GM18498 (cell line): ENCODE measurements around the gene RPS14.

Experiments
- ATAC-seq: cut with Tn5 transposase; IDR thresholded peaks from one replicate; pipeline ENCODE4 v1.9.1; 2021; ENCODE audit warnings: mild to moderate bottlenecking, moderate library complexity; ENCODE audit not compliant: unreplicated experiment

Gene RPS14

DNA sequence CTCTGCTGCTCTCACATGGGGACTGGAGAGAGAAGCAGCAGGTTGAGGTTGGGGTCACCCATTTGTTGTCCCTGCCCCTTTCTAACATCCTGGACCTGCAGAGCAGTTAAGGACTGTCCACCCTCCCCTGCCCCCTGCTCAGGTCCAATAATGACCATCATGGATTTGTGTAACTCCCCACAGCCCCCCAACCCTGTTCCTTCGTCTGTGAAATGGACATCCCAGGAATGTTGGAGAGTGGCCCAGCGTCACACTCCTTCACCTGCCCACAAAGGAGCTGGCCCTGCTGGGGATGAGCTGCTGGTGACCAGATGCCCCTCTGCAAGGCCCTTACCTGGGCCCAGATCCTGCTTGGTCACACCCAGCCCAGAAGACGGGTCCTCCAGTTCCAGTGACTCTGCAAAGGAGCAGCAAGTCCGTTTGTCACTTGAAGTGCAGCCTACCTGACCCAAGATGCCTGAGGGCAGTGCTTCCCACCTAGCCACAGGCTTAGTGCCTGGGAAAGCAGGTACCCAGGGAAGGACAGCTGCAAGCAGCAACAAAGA is 47.2 kb downstream of the RPS14 start:
- no peak for ATAC-seq

DNA sequence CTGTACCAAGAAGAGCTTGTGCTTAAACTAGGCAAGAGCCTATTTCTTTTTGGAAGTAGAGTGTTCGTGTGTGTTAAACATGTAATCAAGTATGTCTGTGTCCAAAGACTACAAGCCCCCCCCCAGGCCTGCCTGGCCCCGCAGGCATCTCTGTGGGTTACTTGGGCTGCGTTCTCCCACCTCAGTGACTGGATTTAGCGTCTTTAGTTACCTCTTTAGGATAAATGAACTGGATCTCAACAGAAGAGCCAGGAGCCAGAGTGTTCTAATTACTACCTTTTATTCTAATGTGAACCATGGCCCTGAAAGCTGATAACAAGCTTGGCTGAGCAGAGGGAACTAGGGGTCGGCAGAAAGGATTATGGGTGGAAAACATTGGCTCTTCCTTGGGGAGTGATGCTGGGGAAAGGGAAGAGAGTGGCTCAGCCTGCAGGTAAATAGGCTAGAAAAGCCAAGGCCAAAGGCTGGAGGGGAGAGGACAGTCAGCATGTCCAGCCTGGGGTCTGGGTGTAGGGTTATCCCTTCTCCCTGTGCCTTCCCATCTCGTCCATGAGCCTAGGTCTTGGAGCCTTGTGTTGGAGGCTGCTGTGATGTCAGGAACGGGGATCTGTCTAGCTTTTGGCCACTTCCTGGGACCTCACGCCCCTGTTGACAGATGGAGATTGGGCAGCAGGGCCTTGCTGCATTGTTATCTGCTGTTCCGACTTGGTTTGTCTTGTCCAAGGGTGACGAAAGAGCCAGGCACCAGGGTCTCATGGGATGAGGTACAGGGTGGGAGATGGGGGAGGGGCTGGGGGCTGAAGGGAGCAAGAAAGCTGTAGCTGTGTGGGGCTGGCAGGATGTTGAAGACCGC is 47.9 kb downstream of the RPS14 start:
- no peak for ATAC-seq

DNA sequence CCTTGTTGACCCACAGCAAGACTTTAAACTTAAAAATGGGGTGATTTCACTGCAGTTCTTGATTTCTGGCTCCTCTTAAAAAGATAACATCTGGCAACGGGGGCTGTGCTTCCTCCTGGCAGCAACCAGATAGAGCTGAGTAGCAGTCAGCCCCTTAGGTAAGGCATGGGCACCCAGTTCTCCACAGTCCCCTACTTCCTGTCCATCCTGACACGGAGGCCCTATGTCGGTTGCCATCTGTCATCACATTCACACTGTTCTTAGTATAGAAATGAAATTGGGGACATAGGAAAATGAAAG is 48.5 kb downstream of the RPS14 start:
- no peak for ATAC-seq

DNA sequence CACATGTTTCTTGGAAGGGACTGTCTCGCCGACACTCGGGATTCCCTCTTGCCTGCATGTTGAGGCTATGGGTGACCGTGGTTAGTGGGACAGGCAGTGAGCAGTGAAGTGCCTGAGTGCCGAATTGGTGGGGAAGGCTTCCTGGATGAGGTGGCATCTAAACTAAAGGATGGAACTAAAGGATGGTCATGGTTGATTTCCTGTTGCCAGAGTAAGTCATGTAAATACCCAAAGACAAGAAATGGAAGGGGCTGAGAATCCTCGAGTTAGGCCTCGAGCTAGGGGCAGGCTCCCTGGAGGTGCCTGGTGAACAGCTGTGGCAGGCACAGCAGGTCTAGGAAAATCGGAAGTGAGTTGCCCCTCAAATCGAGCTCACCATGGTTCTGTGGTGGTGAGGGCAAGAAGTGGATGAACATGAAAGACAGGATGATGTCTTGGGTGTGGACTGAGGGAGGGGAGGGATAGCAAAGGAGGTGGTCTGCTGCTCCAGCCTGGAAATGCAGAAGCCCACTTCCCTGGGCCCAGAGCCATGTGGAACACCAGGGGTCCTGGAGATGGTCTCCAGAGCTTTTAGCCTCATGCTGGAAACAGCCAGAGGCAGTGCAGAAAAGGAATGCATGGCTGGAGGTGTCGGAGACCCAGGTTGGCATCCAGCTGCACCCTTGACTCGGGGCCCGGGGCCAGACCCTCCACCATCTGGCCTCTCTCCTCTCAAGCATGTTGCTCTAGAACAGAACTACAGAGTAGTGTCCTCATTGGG is 49.0 kb downstream of the RPS14 start:
- ATAC-seq = no peak

DNA sequence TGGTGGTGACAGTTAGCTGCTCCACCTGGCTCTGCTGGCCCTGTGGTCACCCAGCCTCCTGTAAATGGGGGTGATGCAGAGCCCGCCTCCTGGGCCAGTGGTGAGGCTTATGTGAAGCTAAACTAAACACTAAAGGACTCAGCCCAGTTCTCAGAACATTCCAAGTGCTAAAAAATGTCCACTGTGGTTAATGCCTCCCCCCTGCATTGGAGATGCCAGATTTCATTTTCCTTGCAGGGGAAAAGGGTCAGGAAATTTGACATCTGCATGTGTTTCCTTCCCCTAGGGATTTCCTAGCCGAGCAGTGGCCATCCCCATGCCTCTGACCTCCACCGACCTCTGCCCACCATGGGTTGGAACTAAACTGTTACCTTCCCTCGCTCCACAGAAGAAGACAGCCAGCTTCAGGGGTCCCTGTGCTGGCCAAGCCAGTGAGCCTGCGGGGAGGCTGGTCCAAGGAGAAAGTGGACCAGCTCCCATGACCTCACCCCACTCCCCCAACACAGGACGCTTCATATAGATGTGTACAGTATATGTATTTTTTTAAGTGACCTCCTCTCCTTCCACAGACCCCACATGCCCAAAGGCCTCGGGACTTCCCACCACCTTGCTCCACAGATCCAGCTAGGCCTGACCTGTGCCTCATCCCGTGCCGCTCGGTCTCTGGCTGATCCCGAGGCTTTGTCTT is 49.9 kb downstream of the RPS14 start:
- ATAC-seq = no peak

DNA sequence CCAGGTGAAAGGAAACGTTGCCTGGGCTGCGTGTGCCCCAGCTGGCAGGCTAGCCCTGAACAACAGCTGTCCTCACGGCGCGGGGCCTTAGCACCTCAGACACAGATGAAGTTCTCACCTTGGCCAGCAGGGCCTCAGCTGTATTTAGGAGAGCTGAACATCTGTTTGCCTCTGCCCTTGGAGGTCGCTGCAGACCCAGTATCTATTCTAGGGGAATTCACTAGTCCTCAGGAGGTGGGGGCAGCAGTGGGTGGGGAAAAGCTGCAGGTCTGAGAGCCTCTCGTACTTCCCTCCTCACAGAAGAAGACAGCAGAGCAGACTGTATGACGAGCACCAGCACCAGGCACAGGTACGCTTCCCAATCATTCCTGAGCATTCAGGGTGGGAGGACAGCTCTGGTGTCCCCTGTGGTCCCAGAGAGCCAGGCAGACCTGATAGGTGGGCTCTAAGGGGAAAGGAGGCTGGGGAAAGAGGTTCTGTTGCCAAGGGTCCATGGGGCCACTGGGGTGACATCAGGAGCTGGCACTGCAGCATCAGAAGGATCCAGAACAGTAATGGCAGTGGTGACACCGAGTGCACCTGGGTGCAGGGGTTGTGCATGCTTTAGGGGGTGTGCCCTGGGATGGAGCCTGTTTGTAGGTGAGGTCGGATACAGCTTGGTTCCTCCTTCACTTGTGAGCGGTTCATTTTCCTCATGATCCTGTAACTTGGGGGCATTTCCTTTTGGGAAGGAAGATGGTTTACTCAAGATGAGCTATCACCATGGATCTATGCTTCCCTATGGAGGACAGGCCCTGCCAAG is 50.6 kb downstream of the RPS14 start:
- peak; percentile 69 for ATAC-seq

DNA sequence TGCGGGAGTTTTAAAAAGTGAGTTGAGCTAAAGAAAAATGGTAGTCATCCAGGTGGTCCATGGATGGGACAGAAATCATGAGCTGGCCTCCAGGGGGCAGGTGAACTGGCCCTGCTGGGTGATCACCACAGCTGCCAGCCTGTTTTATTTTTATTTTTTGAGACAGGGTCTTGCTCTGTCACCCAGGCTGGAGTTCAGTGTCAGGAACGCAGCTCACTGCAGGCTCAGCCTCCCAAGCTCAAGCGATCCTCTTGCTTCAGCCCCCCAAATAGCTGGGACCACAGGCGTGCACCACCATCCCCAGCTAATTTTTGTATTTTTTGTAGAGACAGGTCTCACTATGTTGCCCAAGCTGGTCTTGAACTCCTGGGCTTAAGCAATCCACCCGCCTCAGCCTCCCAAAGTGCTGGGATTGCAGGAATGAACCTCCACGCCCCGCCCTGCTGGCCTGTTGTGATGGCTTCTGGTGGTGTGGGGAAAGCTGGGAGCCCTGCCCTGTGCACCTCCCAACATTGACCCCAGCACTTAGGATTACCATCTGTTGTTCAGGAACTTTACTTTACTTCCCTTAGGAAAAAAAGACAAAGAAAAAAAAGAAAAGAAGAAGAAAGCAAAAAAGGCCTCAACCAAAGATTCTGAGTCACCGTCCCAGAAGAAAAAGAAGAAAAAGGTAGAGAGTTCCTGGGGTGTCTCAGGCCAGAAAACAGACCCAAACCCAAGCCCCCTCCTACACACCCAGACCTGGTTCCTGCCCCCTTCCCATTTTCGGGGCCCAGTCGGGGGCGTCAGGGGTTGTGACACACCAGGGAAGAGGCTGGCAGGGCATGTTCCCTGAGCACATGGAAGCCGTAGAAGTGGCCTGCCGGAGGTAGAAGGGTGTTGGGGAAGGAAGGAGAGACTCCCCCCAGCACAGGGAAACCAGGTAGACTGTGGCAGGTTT is 51.5 kb downstream of the RPS14 start:
- no peak for ATAC-seq

DNA sequence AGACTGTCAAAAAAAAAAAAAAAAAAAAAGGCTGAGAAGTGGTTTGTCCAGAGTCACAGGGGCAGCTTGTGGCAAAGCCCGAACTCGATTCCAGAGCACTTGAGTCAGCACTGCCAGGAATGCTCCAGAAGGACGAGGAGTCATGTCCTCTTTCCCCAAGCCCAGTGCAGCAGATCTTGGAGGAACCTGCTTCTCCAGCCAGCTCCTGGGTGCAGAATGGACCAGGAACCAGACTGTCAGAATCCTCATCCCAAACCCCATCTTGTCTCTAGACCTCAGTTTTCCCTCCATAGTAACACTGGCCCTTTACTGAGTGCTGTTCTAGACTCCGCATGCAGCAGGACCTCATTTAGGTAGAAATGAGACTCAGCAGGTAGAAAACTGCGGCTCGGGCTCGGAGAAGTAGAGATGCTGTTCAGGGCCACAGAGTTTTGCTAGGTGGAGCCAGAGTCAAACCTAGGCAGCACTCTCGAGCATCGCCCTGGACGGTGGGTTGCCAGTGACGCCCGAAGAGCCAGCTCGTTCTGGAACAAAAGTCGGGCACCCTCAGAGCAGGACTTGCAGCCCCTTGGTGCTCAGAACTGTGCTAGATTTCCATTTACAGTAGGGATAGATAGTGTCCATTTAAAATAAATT is 52.3 kb downstream of the RPS14 start:
- ATAC-seq = no peak

DNA sequence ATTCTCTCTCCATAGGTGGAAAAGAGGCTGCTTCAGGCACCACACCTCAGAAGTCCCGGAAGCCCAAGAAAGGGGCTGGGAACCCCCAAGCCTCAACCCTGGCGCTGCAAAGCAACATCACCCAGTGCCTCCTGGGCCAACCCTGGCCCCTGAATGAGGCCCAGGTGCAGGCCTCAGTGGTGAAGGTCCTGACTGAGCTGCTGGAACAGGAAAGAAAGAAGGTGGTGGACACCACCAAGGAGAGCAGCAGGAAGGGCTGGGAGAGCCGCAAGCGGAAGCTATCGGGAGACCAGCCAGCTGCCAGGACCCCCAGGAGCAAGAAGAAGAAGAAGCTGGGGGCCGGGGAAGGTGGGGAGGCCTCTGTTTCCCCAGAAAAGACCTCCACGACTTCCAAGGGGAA is 53.3 kb downstream of the RPS14 start:
- ATAC-seq = no peak

DNA sequence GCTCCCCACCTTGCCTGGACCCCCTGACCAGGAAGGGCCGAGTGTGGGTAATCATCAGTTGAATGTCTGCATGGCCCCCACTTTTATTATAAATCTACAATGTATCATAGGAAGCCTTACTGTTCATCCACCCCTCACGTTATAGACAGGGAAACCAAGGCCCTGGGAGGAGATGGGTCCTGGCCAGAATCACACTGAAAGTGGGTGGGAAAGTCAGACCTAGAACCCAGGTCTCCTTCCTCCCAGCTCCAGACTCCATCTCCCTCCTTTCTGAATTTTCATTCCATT is 53.9 kb downstream of the RPS14 start:
- no peak for ATAC-seq

DNA sequence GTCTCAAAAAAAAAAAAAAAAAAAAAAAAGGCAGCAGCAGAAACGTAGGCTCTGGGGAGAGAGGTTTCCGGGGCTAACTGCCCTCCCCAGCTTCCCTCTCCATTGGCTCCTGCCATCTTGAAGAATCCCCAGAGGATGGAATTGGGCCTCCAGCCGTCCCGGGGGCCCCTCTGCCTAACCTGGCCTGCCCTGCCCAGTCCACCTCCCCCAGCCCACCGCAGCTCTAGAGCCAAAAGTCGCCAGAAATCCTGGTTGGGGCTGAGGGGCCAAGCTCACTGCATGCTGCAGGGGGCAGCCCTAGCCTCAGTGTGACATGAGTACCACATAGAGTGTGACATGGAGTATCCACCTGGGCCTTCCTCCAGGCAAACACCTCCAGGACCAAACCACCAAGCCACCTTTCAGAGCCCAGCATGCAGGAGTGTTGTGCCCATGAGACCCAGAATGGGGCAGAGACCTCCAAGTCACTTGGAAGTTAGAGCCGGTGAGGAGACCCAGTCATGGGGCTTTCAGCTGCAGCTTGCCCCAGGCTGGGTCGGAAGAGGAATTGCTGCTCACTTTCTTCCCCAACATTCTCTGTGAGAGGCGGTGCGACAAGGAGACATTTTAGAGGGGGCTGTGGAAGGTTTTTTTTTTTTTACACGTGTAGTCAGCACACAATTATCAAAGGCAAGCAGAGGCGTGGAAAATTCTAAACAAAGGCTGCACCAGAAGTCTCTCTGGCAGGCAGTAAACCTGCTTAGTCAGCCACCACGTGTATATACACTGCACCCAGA is 54.4 kb downstream of the RPS14 start:
- no peak for ATAC-seq

DNA sequence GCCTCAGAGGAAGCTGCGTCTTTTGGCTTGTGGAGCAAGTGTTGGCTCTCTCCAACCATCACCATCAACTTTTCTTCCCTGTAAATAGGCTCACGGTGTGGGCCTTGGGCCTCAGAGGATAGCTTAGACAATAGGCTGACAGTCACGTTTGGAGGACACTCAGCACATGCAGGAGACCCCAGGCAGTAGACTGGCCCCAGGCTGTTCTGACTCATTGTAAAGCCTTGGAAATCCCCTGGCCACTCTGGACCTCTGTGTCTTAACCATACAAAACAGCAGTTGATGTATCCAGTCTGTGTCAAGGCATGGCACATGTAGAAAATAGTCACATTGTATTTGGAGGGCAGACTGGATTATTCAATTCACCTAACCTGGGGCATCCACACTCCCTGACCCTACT is 55.4 kb downstream of the RPS14 start:
- no peak for ATAC-seq

DNA sequence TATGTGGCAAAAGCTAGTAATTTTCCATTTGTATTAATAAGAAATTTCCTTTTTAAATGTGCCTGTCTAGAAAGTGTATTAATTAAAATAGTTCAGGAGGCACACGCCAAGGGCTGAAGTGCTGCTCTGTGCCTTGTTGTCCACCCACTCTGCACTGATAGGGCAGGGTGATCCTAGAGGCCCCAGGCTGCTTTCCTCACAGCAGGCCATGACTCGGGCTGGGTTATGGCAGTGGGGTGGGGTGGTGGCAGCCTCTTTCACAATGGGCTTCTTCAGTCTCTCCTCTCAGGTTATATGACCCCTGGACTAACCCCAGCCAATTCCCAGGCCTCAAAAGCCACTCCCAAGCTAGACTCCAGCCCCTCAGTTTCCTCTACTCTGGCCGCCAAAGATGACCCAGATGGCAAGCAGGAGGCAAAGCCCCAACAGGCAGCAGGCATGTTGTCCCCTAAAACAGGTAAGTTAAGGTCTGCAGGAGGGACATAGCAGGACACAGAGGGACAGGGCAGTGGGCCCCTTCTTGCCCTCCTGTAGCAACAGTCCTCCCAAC is 56.4 kb downstream of the RPS14 start:
- ATAC-seq = no peak

DNA sequence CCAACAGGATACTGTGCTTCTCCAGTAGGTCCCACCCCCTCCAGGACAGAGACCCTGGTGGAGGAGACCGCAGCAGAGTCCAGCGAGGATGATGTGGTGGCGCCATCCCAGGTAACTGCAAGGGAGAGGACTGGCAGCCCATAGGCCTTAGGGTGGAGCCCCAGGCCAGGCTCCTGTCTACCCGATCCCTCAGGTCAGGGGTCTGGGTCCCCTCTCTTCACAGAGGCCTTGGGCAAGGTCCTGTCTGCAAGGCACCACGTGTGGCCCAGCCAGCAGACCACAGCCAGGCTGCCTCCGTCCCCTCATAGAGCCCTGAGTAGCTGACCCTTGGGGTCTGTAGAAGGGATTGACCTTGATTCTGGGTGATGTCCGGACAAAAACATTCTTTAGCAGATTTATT is 56.9 kb downstream of the RPS14 start:
- ATAC-seq = no peak
